CD4-positive, alpha-beta T cell treated with Interleukin-1 beta for 1 hour (primary cell): ENCODE results near the gene GNGT2.

Experiments used
- DNase-seq, 2 donors: peaks; one replicate each; pipeline ENCODE4 v3.0.0-alpha.2; 2020 to 2022

The GNGT2 gene

GRCh38 chr17:49210158-49211029 lies at the start of gene GNGT2, which contains the start of gene ABI3:
GNGT2 (minus strand) TSS chr17:49210574; CDS start chr17:49207422, 3,152 bp downstream.
ABI3 (plus strand) TSS chr17:49210707; CDS start chr17:49210725, 18 bp downstream.
- peak; percentile 68 for DNase-seq

- no peak for DNase-seq
Measured at GRCh38 chr17:49259663-49260010, 49.3 kb upstream of the GNGT2 start.

- DNase-seq, result no peak
Measured at GRCh38 chr17:49258394-49258793, 48.0 kb upstream of the GNGT2 start.

- no peak for DNase-seq
Measured at GRCh38 chr17:49255125-49255524, 44.8 kb upstream of the GNGT2 start.

- no peak for DNase-seq
Measured at GRCh38 chr17:49254066-49254465, 43.7 kb upstream of the GNGT2 start.

GRCh38 chr17:49252148-49252695 lies 41.8 kb upstream of the GNGT2 start:
- peak in 1 of 2 donors; percentile 64 for DNase-seq

- no peak for DNase-seq
Measured at GRCh38 chr17:49249890-49250522, 39.6 kb upstream of the GNGT2 start.

- DNase-seq, result no peak
Measured at GRCh38 chr17:49249292-49249794, 39.0 kb upstream of the GNGT2 start.

GRCh38 chr17:49247944-49248343 lies 37.6 kb upstream of the GNGT2 start:
- DNase-seq, result no peak

- no peak for DNase-seq
Measured at GRCh38 chr17:49244839-49245238, 34.5 kb upstream of the GNGT2 start.

GRCh38 chr17:49242813-49243212 lies 32.4 kb upstream of the GNGT2 start:
- DNase-seq, result no peak

- no peak for DNase-seq
Measured at GRCh38 chr17:49241692-49242397, 31.5 kb upstream of the GNGT2 start.

GRCh38 chr17:49241040-49241439 lies 30.7 kb upstream of the GNGT2 start:
- DNase-seq, result no peak

- DNase-seq, result no peak
Measured at GRCh38 chr17:49240619-49241018, 30.2 kb upstream of the GNGT2 start.

- DNase-seq, result no peak
Measured at GRCh38 chr17:49239963-49240362, 29.6 kb upstream of the GNGT2 start.

GRCh38 chr17:49235896-49236295 lies 25.5 kb upstream of the GNGT2 start:
- DNase-seq, result no peak

GRCh38 chr17:49234509-49235080 lies 24.2 kb upstream of the GNGT2 start:
- DNase-seq, result no peak

GRCh38 chr17:49231563-49231894 lies 21.2 kb upstream of the GNGT2 start:
- DNase-seq, result no peak

- DNase-seq, result peak; percentile 86 to 88
Measured at GRCh38 chr17:49230636-49231562, 20.5 kb upstream of the GNGT2 start, which contains the start of gene PHOSPHO1. PHOSPHO1 (minus strand) TSS chr17:49230787; CDS start chr17:49226691, 4,096 bp downstream.

- DNase-seq, result no peak
Measured at GRCh38 chr17:49229805-49230600, 19.6 kb upstream of the GNGT2 start.
